AG04449 (cell line): ENCODE results near the gene CCHCR1.

Experiments used
- CTCF ChIA-PET: fragments of 350-600 bp; formaldehyde crosslinking; extraction: SDS; loops from one replicate; lab custom pipeline; 2021; ENCODE audit warnings: antibody characterized with exemption; lab: Yijun Ruan, JAX
- POLR2A ChIA-PET: fragments of 400-600, 350-600 bp; formaldehyde crosslinking; extraction: SDS; loops from one replicate; lab custom pipeline; 2020; ENCODE audit warnings: antibody characterized with exemption, inconsistent platforms; lab: Yijun Ruan, JAX
- DNase-seq: peaks from one replicate; pipeline ENCODE4 v3.0.0-alpha.2; 2010; ENCODE audit warnings: low read depth, low spot score
- H3K4me3 ChIP-seq: 2 replicates; pipeline ENCODE4 v1.5.1; 2011; ENCODE audit warnings: low read depth, mild to moderate bottlenecking, control low read depth, low read length
- TF ChIP-seq, protein P1 (sequence below): IDR thresholded peaks from one replicate; pipeline ENCODE4 v1.5.1; 2011; ENCODE audit warnings: mild to moderate bottlenecking, moderate library complexity, low read length, control low read depth, inconsistent platforms; ENCODE audit not compliant: insufficient read depth; ENCODE audit errors: missing control alignments

CCHCR1 gene

DNA sequence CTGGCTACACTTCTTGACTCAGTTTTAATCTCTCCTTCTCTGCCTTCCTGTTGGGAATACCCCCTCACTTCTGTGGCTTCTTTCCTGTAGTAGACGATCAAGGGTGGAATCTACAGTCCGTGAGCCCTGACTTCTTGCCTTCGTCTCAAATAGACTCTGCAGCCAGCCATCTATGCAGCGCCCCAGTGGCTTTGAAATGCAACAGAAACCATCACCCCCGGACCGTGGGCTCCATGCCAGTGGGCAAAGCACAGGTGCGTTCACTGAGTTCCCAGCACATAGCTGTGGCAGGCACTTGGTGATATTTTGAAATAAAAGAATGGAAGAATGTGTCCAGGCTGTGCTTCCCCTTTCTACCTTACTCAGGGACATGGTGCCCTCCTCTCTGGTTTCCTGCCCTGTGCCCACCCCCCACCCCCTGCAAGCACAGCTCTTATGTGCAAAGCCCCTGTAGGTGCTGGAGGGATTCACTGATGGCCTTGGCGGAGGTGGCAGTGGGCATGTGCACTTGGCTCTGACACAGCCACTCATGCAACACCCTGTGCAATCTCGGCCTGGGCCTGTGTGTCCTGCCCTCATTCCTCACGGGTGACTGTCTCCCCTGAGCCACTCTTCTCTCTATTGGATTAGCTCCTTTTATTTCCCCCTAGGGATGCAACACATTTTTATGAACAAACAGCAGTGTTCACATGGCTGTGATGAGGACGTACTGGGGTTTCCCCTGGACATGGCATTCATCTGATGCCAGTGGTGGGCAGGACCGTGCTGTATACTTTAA lies 31.8 kb downstream of the CCHCR1 start:
- no peak overlapping the region for H3K4me3 ChIP-seq
- TF ChIP-seq, protein P1, sequence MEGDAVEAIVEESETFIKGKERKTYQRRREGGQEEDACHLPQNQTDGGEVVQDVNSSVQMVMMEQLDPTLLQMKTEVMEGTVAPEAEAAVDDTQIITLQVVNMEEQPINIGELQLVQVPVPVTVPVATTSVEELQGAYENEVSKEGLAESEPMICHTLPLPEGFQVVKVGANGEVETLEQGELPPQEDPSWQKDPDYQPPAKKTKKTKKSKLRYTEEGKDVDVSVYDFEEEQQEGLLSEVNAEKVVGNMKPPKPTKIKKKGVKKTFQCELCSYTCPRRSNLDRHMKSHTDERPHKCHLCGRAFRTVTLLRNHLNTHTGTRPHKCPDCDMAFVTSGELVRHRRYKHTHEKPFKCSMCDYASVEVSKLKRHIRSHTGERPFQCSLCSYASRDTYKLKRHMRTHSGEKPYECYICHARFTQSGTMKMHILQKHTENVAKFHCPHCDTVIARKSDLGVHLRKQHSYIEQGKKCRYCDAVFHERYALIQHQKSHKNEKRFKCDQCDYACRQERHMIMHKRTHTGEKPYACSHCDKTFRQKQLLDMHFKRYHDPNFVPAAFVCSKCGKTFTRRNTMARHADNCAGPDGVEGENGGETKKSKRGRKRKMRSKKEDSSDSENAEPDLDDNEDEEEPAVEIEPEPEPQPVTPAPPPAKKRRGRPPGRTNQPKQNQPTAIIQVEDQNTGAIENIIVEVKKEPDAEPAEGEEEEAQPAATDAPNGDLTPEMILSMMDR, result no peak
- ChIA-PET CTCF (interaction anchor here (0.8 to 11.1 kb wide), 12 partner anchors 7 to 241 kb away, joined by 3 to 162 read pairs (median 5); partner anchors contain the start of genes C6orf15, CDSN, PSORS1C1 and PSORS1C2), POLR2A (interaction anchor here (1.3 kb wide), 1 partner anchor 33 kb away, joined by 3 read pairs; the partner anchor contains the start of gene TCF19)
- DNase-seq, result peak; percentile 65

DNA sequence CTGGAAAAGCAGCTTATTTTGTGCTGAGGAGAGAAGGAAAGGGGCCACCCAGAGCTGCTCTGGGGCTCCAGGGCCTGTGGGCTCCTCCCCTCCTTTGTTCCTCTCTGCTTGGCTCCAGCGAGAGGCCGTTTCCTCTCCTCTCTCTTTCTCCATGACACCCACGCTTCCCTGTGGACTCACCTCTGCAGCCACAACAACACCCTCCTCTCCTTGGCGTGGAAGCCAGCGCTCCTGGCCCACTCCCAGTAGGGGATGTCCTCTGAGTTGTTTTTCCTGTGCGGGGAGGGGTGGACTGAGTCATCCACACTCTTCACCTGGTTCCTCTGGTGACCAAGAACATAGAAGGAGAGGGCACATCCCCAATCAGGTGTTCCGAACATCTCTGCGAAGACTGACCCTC lies 32.4 kb downstream of the CCHCR1 start:
- TF ChIP-seq, protein P1, result no peak
- DNase-seq, result no peak

DNA sequence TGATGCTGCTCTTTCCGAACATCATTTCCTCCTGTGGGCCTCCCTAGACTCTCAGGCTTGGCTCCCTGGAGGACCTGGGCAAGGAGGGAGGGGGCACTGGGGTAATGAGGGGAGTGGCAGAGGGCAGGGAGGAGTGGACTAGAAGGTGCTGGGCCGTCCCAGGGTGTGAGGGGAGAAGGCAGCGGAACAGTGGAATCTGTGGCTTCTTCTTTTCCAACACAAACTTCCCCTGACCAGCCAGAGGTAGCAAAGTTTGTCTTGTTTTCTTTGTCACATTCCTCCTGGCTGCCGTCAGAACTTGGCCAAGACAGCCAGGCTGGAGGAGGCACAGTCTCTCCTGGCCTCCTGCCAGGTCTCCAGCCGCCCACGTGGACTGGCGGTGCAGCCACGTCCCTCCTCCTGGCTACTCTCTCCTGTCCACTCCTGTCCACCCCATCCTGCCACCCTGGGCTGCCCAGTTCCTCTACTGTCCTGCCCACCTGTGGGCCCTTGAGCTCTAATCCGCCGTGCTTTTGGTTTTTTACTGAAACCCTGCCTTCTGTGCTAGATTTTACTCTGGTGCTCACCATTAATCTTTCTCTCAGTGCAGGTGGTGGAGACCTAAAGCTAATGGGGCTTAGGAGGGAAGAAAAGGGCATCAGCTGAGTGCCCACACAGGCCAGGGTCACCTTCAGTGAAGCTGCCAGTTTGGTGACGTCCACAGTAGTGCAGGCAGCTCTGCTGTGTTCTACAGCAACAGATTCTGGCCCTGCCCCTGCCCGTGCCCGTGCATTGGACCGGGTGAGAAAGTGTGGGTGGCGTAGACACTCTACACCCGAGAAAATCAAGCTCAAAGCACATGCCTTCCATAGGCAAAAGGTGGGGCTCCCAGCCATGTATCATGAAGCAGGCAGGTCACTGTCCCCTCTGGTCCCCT lies 34.6 kb downstream of the CCHCR1 start:
- ChIA-PET POLR2A (no interaction called here), CTCF (interaction anchor here (0.9 to 11.1 kb wide), 9 partner anchors 8 to 181 kb away, joined by 3 to 162 read pairs (median 7); partner anchors contain the start of genes C6orf15, CDSN and PSORS1C1)
- no peak overlapping the region for H3K4me3 ChIP-seq
- TF ChIP-seq, protein P1, result no peak
- peak; percentile 49 for DNase-seq

More for the DNA sequence above, 32.4 kb downstream of the CCHCR1 start:
- CTCF ChIA-PET, result interaction anchor here (1.1 to 11.1 kb wide), 7 partner anchors 8 to 242 kb away, joined by 3 to 162 read pairs (median 11); partner anchors contain the start of genes C6orf15, CDSN, PSORS1C1 and VARS2
- POLR2A ChIA-PET, result interaction anchor here (1.3 kb wide), 1 partner anchor 33 kb away, joined by 3 read pairs; the partner anchor contains the start of gene TCF19
- no peak overlapping the region for H3K4me3 ChIP-seq

DNA sequence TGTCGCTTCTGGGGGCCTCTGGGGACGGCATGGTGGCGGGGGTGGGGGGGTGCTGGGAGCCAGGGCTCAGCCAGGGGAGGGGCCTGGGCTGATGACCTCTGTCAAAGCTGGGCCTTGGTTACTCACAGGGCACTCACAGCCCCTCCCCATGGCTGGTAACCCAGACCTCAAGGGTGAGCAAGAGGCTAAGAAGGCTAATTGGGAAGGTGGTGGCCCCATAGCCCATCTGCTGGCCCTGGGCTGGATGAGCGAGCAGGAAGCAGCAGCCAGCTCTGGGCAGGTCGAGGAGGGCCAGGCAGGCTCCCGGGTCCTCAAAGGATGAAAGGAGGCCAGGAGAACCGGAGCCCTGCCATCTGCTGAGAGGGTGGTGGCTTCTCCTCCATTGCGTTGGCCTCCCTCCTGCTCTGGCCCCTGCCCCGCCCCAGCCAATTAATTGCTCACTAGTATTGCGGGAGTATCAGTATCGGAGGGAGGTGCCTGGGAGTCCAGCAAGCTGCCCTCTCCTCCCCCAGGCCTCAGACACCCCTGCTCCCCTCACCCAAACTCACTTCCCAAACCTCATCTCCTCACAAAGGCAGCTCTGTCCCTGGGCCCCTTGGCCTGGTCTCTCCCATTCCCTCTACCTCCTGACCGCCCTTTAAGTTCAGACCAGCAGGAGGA lies 36.3 kb downstream of the CCHCR1 start:
- no peak for DNase-seq
- TF ChIP-seq, protein P1, result no peak
- CTCF ChIA-PET, result interaction anchor here (0.8 to 11.8 kb wide), 5 partner anchors 7 to 299 kb away, joined by 3 to 162 read pairs (median 8); no protein-coding TSS in a partner anchor

DNA sequence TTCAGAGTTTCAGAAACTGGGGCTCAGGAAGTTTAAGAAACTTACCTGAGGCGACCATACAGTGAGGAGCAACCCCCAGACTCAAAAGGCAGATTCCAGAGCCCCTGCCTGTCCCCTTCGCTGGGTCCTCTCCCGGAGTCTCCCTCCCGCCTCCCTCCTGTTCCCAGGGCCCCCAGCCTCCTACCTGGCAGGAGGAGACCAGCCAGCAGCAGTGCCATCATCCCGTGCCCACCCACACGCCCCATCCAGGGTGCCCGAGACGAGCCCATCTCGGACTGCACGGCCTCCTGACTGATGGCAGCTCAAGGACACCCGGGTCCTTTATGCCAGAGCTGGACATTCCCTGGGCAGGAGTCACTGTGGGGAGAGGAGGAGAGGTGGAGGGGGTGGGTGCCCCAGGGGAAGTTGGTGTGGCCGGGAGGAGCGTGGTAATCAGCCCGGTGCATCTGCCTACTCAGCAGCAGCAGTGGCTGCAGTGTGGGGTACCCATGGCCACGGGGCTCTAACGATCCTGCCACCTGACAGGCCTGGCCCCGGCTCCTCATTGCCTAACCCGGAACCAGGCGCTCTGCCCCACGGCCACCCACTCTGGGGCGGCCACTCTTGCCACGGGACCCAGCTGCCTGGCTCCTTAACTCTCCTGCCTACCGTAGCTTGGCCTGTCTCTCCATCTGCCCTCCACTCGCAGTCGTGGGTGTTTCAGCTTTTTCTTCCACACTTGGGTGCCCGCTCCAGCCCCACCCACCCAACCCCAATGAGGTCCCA lies 37.3 kb downstream of the CCHCR1 start, which contains the start of gene CDSN:
CDSN (minus strand) TSS at position 296 of the 765 bp plus-strand sequence; CDS start at position 269, 27 bp downstream.
- TF ChIP-seq, protein P1, result no peak
- ChIA-PET POLR2A (no interaction called here), CTCF (interaction anchor here (2.1 to 11.8 kb wide), 3 partner anchors 8 to 74 kb away, joined by 8 to 162 read pairs (median 112); no protein-coding TSS in a partner anchor)
- no peak within 1 kb of the TSS for H3K4me3 ChIP-seq
- no peak for DNase-seq

More for the DNA sequence above, 36.3 kb downstream of the CCHCR1 start:
- POLR2A ChIA-PET, result no interaction called here
- H3K4me3 ChIP-seq, result no peak overlapping the region
